HEK293T (cell line): ENCODE results near the gene RBM38.

ENCODE experiments used
- CTCF ChIA-PET: fragments of 350-600 bp; formaldehyde crosslinking; extraction: SDS; loops from one replicate; lab custom pipeline; 2021; ENCODE audit warnings: antibody characterized with exemption, inconsistent platforms; lab: Yijun Ruan, JAX
- POLR2A ChIA-PET: fragments of 350-600 bp; formaldehyde crosslinking; extraction: SDS; loops from one replicate; lab custom pipeline; 2020; ENCODE audit warnings: antibody characterized with exemption, inconsistent platforms; lab: Yijun Ruan, JAX
- DNase-seq: peaks from one replicate; pipeline ENCODE4 v3.0.0; 2012; ENCODE audit warnings: mixed read lengths; ENCODE audit errors: extremely low spot score
- ARNT ChIP-seq: fragments of 450-650 bp; IDR thresholded peaks from 2 replicates; pipeline ENCODE4 v1.6.1; 2017; ENCODE audit warnings: mild to moderate bottlenecking
- BHLHE40 ChIP-seq: fragments of 450-650 bp; IDR thresholded peaks from 2 replicates; pipeline ENCODE4 v1.6.1; 2016; ENCODE audit warnings: mild to moderate bottlenecking, moderate library complexity, borderline replicate concordance
- CTBP1 ChIP-seq: fragments of 450-650 bp; IDR thresholded peaks from 2 replicates; pipeline ENCODE4 v1.6.1; 2016; ENCODE audit warnings: borderline replicate concordance
- ELF4 ChIP-seq: fragments of 450-650 bp; IDR thresholded peaks from 2 replicates; pipeline ENCODE4 v1.6.1; 2017; ENCODE audit warnings: antibody characterized with exemption
- FOXA1 ChIP-seq: fragments of 450-650 bp; IDR thresholded peaks from 2 replicates; pipeline ENCODE4 v1.6.1; 2016; ENCODE audit warnings: mild to moderate bottlenecking
- FOXK2 ChIP-seq: fragments of 450-650 bp; IDR thresholded peaks from 2 replicates; pipeline ENCODE4 v1.6.1; 2016; ENCODE audit warnings: mild to moderate bottlenecking
- FOXM1 ChIP-seq: fragments of 450-650 bp; IDR thresholded peaks from 2 replicates; pipeline ENCODE4 v1.6.1; 2017; ENCODE audit warnings: mild to moderate bottlenecking, borderline replicate concordance
- HDGF ChIP-seq: fragments of 450-650 bp; IDR thresholded peaks from 2 replicates; pipeline ENCODE4 v1.6.1; 2017; ENCODE audit warnings: antibody characterized with exemption, borderline replicate concordance
- L3MBTL2 ChIP-seq: fragments of 450-650 bp; conservative IDR thresholded peaks from 2 replicates; pipeline ENCODE4 v1.6.1; 2016; ENCODE audit warnings: mild to moderate bottlenecking
- LEF1 ChIP-seq: fragments of 450-650 bp; IDR thresholded peaks from 2 replicates; pipeline ENCODE4 v1.6.1; 2017; ENCODE audit warnings: mild to moderate bottlenecking, borderline replicate concordance
- NFRKB ChIP-seq: fragments of 450-650 bp; IDR thresholded peaks from 2 replicates; pipeline ENCODE4 v1.6.1; 2016; ENCODE audit warnings: mild to moderate bottlenecking, moderate library complexity
- PKNOX1 ChIP-seq: fragments of 450-650 bp; IDR thresholded peaks from 2 replicates; pipeline ENCODE4 v1.6.1; 2016
- SP1 ChIP-seq: fragments of 450-650 bp; IDR thresholded peaks from 2 replicates; pipeline ENCODE4 v1.6.1; 2017
- SUZ12 ChIP-seq: fragments of 450-650 bp; IDR thresholded peaks from 2 replicates; pipeline ENCODE4 v1.6.1; 2016; ENCODE audit warnings: mild to moderate bottlenecking
- TARDBP ChIP-seq: fragments of 450-650 bp; IDR thresholded peaks from 2 replicates; pipeline ENCODE4 v1.6.1; 2016
- ZNF384 ChIP-seq: fragments of 450-650 bp; IDR thresholded peaks from 2 replicates; pipeline ENCODE4 v1.6.1; 2016

RBM38 gene

GRCh38 chr20:57396212-57396983 lies 5.2 kb downstream of the RBM38 start:
- no peak for DNase-seq
- ChIA-PET POLR2A (no interaction called here), CTCF (no interaction called here)
- TF ChIP-seq SP1, result no peak
- no peak for TF ChIP-seq L3MBTL2
- TF ChIP-seq ARNT, result no peak
- TF ChIP-seq NFRKB, result no peak
- no peak for TF ChIP-seq ELF4
- TF ChIP-seq FOXK2, result no peak
- TF ChIP-seq CTBP1, result no peak
- TF ChIP-seq FOXA1, result no peak
- no peak for TF ChIP-seq ZNF384
- TF ChIP-seq TARDBP, result no peak
- TF ChIP-seq BHLHE40, result no peak
- no peak for TF ChIP-seq SUZ12
- TF ChIP-seq LEF1, result no peak
- no peak for TF ChIP-seq PKNOX1
- TF ChIP-seq FOXM1, result no peak
- no peak for TF ChIP-seq HDGF

GRCh38 chr20:57396984-57397692 lies 5.9 kb downstream of the RBM38 start:
- ChIA-PET CTCF (no interaction called here), POLR2A (no interaction called here)
- no peak for TF ChIP-seq L3MBTL2
- TF ChIP-seq ARNT, result no peak
- TF ChIP-seq HDGF, result no peak
- no peak for TF ChIP-seq FOXK2
- no peak for TF ChIP-seq BHLHE40
- TF ChIP-seq ELF4, result no peak
- no peak for TF ChIP-seq NFRKB
- no peak for TF ChIP-seq PKNOX1
- TF ChIP-seq FOXM1, result no peak
- TF ChIP-seq TARDBP, result no peak
- TF ChIP-seq SUZ12, result no peak
- no peak for TF ChIP-seq LEF1
- TF ChIP-seq FOXA1, result no peak
- no peak for TF ChIP-seq CTBP1
- TF ChIP-seq ZNF384, result no peak
- TF ChIP-seq SP1, result no peak
- no peak for DNase-seq

- ChIA-PET POLR2A (no interaction called here), CTCF (no interaction called here)
- DNase-seq, result no peak
- TF ChIP-seq TARDBP (no peak), ZNF384 (no peak), BHLHE40 (no peak), LEF1 (no peak), ELF4 (no peak), PKNOX1 (no peak), SP1 (no peak), NFRKB (no peak), SUZ12 (no peak), HDGF (no peak), FOXK2 (no peak), CTBP1 (no peak), ARNT (no peak), L3MBTL2 (no peak), FOXM1 (no peak)
These were observed 6.5 kb downstream of the RBM38 start for GRCh38 chr20:57397693-57398108.

GRCh38 chr20:57398231-57398821 lies 7.1 kb downstream of the RBM38 start:
- POLR2A ChIA-PET, result no interaction called here
- CTCF ChIA-PET, result no interaction called here
- TF ChIP-seq HDGF (no peak), ELF4 (no peak), SP1 (no peak), ZNF384 (no peak), NFRKB (no peak), BHLHE40 (no peak), TARDBP (no peak), ARNT (no peak), PKNOX1 (no peak)
- no peak for DNase-seq
